Measurements from ENCODE around the gene TSC2. TPM values are rescaled to one million over a fixed set of nuclear protein-coding genes. Genes with fewer than 3 reads are reported as not detected.
"Not testable (repeated sequence)": the region's sequence is repeated elsewhere in the genome, so short reads cannot be mapped to it uniquely, and the experiment has no call there.

Gene TSC2
- polyA plus RNA-seq, 1 donor, result 92.4 TPM

DNA sequence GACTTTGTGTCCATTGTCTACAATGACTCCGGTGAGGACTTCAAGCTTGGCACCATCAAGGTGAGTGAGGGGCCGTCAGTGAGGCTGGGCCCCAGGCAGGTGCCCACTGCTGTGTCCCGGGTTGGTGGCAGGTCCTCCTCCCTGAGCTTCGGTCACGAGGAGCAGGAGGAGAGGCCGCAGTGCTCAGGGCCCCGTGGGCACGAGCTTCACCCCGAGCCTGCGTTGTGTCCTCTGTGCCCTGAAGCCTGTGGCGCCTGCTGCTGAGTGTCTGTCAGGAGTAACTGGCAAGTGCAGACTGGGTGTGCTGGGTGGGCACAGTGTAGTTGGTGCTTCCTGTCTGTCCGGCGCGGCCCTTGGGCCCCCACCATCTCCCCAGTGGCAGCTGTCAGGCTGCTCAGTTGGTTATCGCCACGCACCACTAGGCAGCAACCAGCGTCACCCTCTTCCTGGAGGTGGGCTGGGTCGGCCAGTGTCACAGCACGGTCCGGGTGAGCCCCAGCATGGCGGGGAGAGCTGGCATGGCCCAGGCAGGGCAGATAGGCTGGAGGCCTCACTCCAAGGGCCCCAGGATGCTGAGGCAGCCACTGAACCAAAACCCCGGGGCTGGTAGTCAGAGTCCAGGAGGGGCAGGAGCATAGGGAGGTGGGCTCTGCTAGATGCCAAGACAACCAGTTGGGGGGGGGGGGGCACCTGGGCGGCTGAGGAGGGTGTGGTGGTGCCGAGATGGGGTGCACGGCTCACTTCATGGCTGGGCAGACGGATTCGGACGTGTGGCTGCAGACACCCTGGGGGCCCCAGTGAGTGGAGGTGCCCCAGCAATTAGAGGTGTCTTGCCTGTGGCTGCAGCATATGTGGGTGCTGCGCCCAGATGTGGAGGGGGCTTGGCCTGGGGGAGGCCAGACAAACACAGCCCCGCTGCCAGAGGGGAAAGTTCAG, 39.3 kb downstream of the TSC2 start:
- DNase-seq, result no peak

DNA sequence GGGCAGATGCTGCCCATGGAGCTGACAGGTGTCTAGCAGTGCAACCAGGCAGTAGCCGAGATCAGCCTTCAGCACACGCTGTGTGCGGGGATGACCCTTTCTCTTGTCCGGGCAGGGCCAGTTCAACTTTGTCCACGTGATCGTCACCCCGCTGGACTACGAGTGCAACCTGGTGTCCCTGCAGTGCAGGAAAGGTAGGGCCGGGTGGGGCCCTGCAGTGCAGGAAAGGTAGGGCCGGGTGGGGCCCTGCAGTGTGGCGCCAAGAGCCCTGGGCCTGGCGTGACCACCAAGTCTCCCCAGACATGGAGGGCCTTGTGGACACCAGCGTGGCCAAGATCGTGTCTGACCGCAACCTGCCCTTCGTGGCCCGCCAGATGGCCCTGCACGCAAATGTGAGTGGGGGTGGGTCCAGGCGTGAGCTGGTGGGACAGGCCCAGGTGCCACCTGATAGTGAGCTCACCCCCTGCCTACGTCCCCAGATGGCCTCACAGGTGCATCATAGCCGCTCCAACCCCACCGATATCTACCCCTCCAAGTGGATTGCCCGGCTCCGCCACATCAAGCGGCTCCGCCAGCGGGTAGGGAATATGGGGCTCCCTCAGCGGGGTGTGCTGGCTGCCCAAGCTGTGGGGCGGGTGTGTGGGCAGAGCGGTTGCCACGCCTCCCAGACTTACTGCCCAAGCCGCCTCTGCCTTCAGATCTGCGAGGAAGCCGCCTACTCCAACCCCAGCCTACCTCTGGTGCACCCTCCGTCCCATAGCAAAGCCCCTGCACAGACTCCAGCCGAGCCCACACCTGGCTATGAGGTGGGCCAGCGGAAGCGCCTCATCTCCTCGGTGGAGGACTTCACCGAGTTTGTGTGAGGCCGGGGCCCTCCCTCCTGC, 40.2 kb downstream of the TSC2 start:
- DNase-seq, result no peak

GRCh38 chr16:2088759-2089358, 41.1 kb downstream of the TSC2 start:
- no peak for DNase-seq

- no peak for DNase-seq
Observed at GRCh38 chr16:2089706-2090480, 42.1 kb downstream of the TSC2 start.

DNA sequence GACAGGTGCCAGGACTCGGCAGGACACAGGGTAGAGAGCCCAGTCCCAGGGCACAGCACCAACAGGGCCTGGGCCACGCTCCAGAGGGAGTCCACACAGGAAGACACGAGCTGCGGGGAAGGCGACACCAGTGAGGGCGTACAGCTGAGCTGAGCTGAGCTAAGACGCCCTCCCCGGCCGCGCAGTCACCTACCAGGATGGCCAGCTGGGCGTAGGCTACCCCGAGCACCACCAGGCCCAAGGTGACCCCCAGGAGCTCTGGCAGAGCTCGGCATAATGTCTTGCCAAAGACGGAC, 42.6 kb downstream of the TSC2 start:
- DNase-seq, result no peak

- DNase-seq, result peak; percentile 72
Observed at GRCh38 chr16:2090777-2091546, 43.2 kb downstream of the TSC2 start.

- no peak for DNase-seq
Observed at GRCh38 chr16:2091547-2092255, 43.9 kb downstream of the TSC2 start.

DNA sequence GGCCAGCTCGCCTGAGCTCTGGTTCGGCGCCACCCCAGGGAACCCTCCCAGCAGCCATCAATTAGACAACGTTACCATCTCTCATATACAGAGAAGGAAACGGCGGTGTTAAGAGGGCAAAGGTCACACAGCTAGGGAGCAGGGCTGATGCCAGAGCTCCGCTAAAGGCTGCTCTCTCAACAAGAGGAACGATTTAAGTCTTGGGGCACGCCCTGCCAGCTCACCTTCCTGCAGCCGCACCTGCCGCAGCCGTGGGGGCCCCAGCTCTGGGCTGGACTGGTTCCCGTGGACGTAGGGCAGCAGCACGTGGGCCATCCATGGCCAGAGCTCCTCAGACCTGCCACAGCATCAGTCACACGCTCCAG, 44.5 kb downstream of the TSC2 start:
- no peak for DNase-seq

- no peak for DNase-seq
Observed at GRCh38 chr16:2092866-2093265, 45.1 kb downstream of the TSC2 start.

GRCh38 chr16:2093793-2094192, 46.0 kb downstream of the TSC2 start:
- DNase-seq, result no peak

GRCh38 chr16:2095315-2095853, 47.6 kb downstream of the TSC2 start:
- no peak for DNase-seq

- no peak for DNase-seq
Observed at GRCh38 chr16:2095918-2096582, 48.3 kb downstream of the TSC2 start.

DNA sequence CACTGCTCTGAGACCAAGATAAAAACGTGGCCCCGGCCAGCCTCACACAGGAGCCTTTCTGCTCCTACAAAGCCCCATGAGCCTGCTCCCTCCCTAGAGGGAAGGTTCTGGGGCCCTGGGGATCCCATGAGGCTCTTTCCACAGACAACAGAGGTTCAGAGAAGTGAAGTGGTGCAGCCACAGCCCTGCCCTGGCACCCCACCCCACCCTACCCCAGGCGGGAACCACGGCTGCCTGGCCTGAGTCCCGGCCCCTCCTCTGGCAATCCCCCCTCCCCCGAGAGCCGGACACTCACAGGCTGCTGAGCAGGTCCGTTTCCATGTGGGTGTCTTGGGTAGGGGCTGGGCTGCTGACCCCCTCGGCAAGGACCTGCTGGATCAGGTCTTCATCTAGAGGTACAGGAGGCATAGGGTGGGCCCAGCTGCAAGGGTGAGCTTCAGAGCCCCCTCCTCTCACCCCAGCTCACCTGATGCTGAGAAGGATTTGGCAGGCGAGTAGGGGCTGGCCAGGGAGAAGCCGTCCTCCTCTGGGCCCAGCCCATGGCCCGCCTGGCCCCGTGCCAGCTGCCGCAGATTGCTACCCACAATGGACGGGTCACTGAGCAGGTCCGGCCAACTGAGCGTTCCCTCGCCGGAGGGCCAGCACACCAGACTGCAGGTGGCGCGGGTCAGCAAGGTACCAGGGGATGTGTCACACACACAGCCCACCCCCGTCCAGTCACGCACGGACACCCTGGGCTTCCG, 49.2 kb downstream of the TSC2 start:
- DNase-seq, result no peak

DNA sequence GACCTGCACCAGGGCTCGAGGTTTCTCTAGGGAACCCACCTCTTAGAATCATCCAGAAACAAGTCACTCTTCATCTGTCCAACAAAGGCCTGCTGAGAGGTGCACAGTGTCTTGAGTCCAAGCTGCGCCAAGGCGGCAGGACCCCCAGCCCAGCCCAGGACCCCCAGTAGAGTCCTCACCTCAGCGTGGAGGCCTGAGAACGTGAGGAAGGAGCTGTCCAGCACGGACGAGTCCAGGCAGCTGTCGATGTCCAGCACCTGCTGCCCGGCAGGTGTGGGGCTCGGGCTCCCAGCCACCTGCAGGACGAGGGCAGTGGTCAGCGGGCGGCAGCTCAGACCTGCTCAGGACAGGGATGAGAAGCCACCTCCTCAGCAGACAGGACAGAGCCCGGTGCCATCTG, 49.9 kb downstream of the TSC2 start:
- not testable (repeated sequence) for DNase-seq

- DNase-seq, result not testable (repeated sequence)
Observed at GRCh38 chr16:2101581-2101980, 53.8 kb downstream of the TSC2 start.

GRCh38 chr16:2102471-2102870, 54.7 kb downstream of the TSC2 start:
- DNase-seq, result no peak

GRCh38 chr16:2104464-2104863, 56.7 kb downstream of the TSC2 start:
- DNase-seq, result not testable (repeated sequence)

DNA sequence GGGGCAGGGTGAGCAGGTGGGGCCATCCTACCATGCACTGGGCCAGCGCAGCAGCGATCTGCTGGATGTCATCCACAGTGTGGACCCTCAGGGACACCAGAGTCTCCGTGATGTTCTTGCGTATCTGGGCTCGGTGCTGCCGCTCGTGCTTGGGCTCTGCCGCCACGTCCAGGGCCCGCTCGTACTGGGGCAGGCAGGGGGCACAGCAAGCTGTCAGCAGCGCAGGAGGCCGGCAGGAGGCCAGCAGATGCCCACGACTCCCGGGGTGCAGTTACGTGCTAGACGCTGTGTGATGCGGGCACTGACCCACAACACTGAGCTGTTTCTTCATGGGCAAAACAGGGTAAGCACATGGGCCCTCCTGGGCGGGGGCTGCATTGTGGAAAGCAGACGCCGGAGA, 57.5 kb downstream of the TSC2 start:
- not testable (repeated sequence) for DNase-seq

- DNase-seq, result not testable (repeated sequence)
Observed at GRCh38 chr16:2105769-2106168, 58.0 kb downstream of the TSC2 start.
